HepG2 (cell line): ENCODE data around the gene VGLL4. TPM values are rescaled to one million over a fixed set of nuclear protein-coding genes. Genes with fewer than 3 reads are reported as not detected.

ENCODE experiments used
- ARNTL ChIP-seq: sonication (generic); formaldehyde crosslinking; IDR thresholded peaks from 2 replicates; pipeline ENCODE4 v1.4.0; 2020; ENCODE audit warnings: mild to moderate bottlenecking, missing genetic modification reagents
- ATF6 ChIP-seq: sonication (generic); formaldehyde crosslinking; conservative IDR thresholded peaks from 2 replicates; pipeline ENCODE4 v1.4.0; 2020; ENCODE audit warnings: missing genetic modification reagents
- ATF7 ChIP-seq, 2 experiments: fragments of 450-650 bp in 1 of 2; sonication (generic) in 1 of 2; formaldehyde crosslinking in 1 of 2; IDR thresholded peaks; 2 replicates each; pipeline versions ENCODE4 v1.4.0 to v1.6.1; 2016 to 2020; ENCODE audit warnings: antibody characterized with exemption in 1 of 2, mild to moderate bottlenecking in 1 of 2, missing genetic modification reagents in 1 of 2
- BRD4 ChIP-seq: sonication (generic); formaldehyde crosslinking; IDR thresholded peaks from 2 replicates; pipeline ENCODE4 v1.4.0; 2020; ENCODE audit warnings: missing genetic modification reagents
- CENPBD1 ChIP-seq: sonication (generic); formaldehyde crosslinking; IDR thresholded peaks from 2 replicates; pipeline ENCODE4 v1.8.0; 2022; ENCODE audit warnings: missing genetic modification reagents, low read depth, mild to moderate bottlenecking, borderline replicate concordance
- DMTF1 ChIP-seq: sonication (generic); formaldehyde crosslinking; IDR thresholded peaks from 2 replicates; pipeline ENCODE4 v1.4.0; 2020; ENCODE audit warnings: mild to moderate bottlenecking, missing genetic modification reagents
- DNMT3B ChIP-seq: conservative IDR thresholded peaks from 2 replicates; pipeline ENCODE4 v1.6.1; 2016; ENCODE audit warnings: missing biosample characterization, control low read depth
- FOXC1 ChIP-seq: sonication (generic); formaldehyde crosslinking; IDR thresholded peaks from 2 replicates; pipeline ENCODE4 v1.8.0; 2022; ENCODE audit warnings: mild to moderate bottlenecking, missing genetic modification reagents, borderline replicate concordance
- MAZ ChIP-seq, 2 experiments: sonication (generic) in 1 of 2; formaldehyde crosslinking in 1 of 2; IDR thresholded peaks; 2 replicates each; pipeline versions ENCODE4 v1.5.0 to v1.6.1; 2012 to 2020; ENCODE audit warnings: low read depth in 2 of 2, mild to moderate bottlenecking in 2 of 2, borderline replicate concordance in 1 of 2, improper control_type of control experiment in 1 of 2, low read length in 1 of 2, missing genetic modification reagents in 1 of 2, moderate library complexity in 1 of 2
- MEF2D ChIP-seq: sonication (generic); formaldehyde crosslinking; IDR thresholded peaks from 2 replicates; pipeline ENCODE4 v1.5.1; 2020; ENCODE audit warnings: mild to moderate bottlenecking, missing genetic modification reagents
- NR3C1 ChIP-seq: sonication (generic); formaldehyde crosslinking; IDR thresholded peaks from 2 replicates; pipeline ENCODE4 v1.4.0; 2020; ENCODE audit warnings: missing genetic modification reagents
- PHF20 ChIP-seq: sonication (generic); formaldehyde crosslinking; IDR thresholded peaks from 2 replicates; pipeline ENCODE4 v1.5.0; 2020; ENCODE audit warnings: mild to moderate bottlenecking, missing genetic modification reagents
- PHF21A ChIP-seq: sonication (generic); formaldehyde crosslinking; IDR thresholded peaks from 2 replicates; pipeline ENCODE4 v1.5.0; 2020; ENCODE audit warnings: mild to moderate bottlenecking, missing genetic modification reagents
- SMAD9 ChIP-seq: sonication (generic); formaldehyde crosslinking; IDR thresholded peaks from 2 replicates; pipeline ENCODE4 v1.5.1; 2020; ENCODE audit warnings: mild to moderate bottlenecking, missing genetic modification reagents
- SNAI1 ChIP-seq: sonication (generic); formaldehyde crosslinking; IDR thresholded peaks from 2 replicates; pipeline ENCODE4 v1.5.0; 2020; ENCODE audit warnings: mild to moderate bottlenecking, missing genetic modification reagents, borderline replicate concordance
- TRAFD1 ChIP-seq: sonication (generic); formaldehyde crosslinking; IDR thresholded peaks from 2 replicates; pipeline ENCODE4 v1.5.1; 2020; ENCODE audit warnings: missing genetic modification reagents, mild to moderate bottlenecking, borderline replicate concordance
- U2AF2 ChIP-seq: fragments of 200-400 bp; formaldehyde crosslinking; IDR thresholded peaks from 2 replicates; pipeline ENCODE4 v1.6.1; 2017; ENCODE audit warnings: low read depth, mild to moderate bottlenecking, low read length
- XRCC5 ChIP-seq: fragments of 200-400 bp; formaldehyde crosslinking; optimal IDR thresholded peaks from 2 replicates; pipeline ENCODE3; 2017; ENCODE audit warnings: mild to moderate bottlenecking, low read length
- ZNF317 ChIP-seq: sonication (generic); formaldehyde crosslinking; IDR thresholded peaks from 2 replicates; pipeline ENCODE4 v1.5.0; 2020; ENCODE audit warnings: mild to moderate bottlenecking, missing genetic modification reagents
- ZNF484 ChIP-seq: sonication (generic); formaldehyde crosslinking; IDR thresholded peaks from 2 replicates; pipeline ENCODE4 v1.5.1; 2020; ENCODE audit warnings: mild to moderate bottlenecking, low read depth, missing genetic modification reagents, borderline replicate concordance
- ZNF580 ChIP-seq: IDR thresholded peaks from 2 replicates; pipeline ENCODE4 v1.6.1; 2016; ENCODE audit warnings: low read depth, borderline replicate concordance
- ZNF644 ChIP-seq: IDR thresholded peaks from 2 replicates; pipeline ENCODE4 v1.6.1; 2016; ENCODE audit warnings: low read depth
- ZNF740 ChIP-seq: sonication (generic); formaldehyde crosslinking; IDR thresholded peaks from 2 replicates; pipeline ENCODE4 v1.4.0; 2020; ENCODE audit warnings: missing genetic modification reagents
- ZSCAN9 ChIP-seq: IDR thresholded peaks from 2 replicates; pipeline ENCODE4 v1.6.1; 2016; ENCODE audit warnings: borderline replicate concordance
- polyA plus RNA-seq, 8 experiments: library from polyadenylated mRNA; depleted of rRNA in 3 of 8; stranded (reverse) in 7 of 8; unstranded in 1 of 8; fragments of >200 nt; fragmentation: Illumina TruSeq in 4 of 8; extraction: Trizol in 4 of 8; gene quantifications; 2 replicates each; pipeline versions ENCODE4 v1.2.1 to v1.2.3, GENCODE V29; 2011 to 2016; ENCODE audit warnings: low read depth in 4 of 8, missing spikeins in 1 of 8, mixed read lengths in 1 of 8; ENCODE audit not compliant: insufficient read depth in 1 of 8
- total RNA-seq, 5 experiments: library from RNA; depleted of rRNA; stranded (reverse); fragments of >200 nt; fragmentation: Illumina TruSeq; extraction: Trizol; gene quantifications; 2 replicates each; pipeline ENCODE4 v1.2.3, GENCODE V29; 2016; ENCODE audit warnings: low read depth in 1 of 5

Gene VGLL4
- total and polyA plus RNA-seq, 2 of the 13 experiments (the other 11 are each of a cell fraction or from before 2014, with no cell fraction given), result 23.2 to 39.0 TPM

GRCh38 chr3:11618904-11619303 is 24.8 kb downstream of the VGLL4 start (continued):
- TF ChIP-seq TRAFD1 (CRISPR knock-in tag), result no peak
- TF ChIP-seq SMAD9 (CRISPR knock-in tag), result no peak
- TF ChIP-seq ARNTL (CRISPR knock-in tag), result no peak
- TF ChIP-seq BRD4, result no peak
- TF ChIP-seq MAZ (IDR thresholded peaks at IDR 0.05; ENCODE audit: borderline replicate concordance, low read depth, low read length), result no peak
- no peak for TF ChIP-seq MAZ (CRISPR knock-in tag; IDR thresholded peaks at IDR 0.05; ENCODE audit: low read depth)
- no peak for TF ChIP-seq FOXC1 (CRISPR knock-in tag)
- TF ChIP-seq ZNF644 (CRISPR knock-in tag), result peak; percentile 30; the same call in 1 of the 2 replicates
- TF ChIP-seq DNMT3B, result no peak
- TF ChIP-seq ZNF740 (CRISPR knock-in tag), result no peak
- TF ChIP-seq XRCC5, result no peak
- no peak for TF ChIP-seq ATF6 (CRISPR knock-in tag)
- no peak for TF ChIP-seq MEF2D (CRISPR knock-in tag)
- peak; percentile 14; the same call in 1 of the 2 replicates for TF ChIP-seq ZNF580 (CRISPR knock-in tag)
- TF ChIP-seq CENPBD1 (CRISPR knock-in tag), result no peak
- TF ChIP-seq ZNF317, result no peak
- no peak for TF ChIP-seq NR3C1 (CRISPR knock-in tag)
- TF ChIP-seq PHF21A (CRISPR knock-in tag), result peak; percentile 69; the same call in 1 of the 2 replicates
- no peak for TF ChIP-seq ZNF484 (CRISPR knock-in tag)
- TF ChIP-seq U2AF2, result no peak
- TF ChIP-seq PHF20 (CRISPR knock-in tag), result no peak
- no peak for TF ChIP-seq DMTF1 (CRISPR knock-in tag)
- no peak for TF ChIP-seq ATF7 (IDR thresholded peaks at IDR 0.05)
- no peak for TF ChIP-seq ATF7 (CRISPR knock-in tag; IDR thresholded peaks at IDR 0.05)
- 0 out of 2 replicates have a peak, but pooled peaks have one; percentile 37 for TF ChIP-seq ZSCAN9 (CRISPR knock-in tag)
- no peak for TF ChIP-seq SNAI1 (CRISPR knock-in tag)
